ENCODE measurements around the gene NPHS1. TPM values are rescaled to one million over a fixed set of nuclear protein-coding genes. Genes with fewer than 3 reads are reported as not detected.

NPHS1 gene
- total RNA-seq, 4 donors from 2014 or later, result not detected

DNA sequence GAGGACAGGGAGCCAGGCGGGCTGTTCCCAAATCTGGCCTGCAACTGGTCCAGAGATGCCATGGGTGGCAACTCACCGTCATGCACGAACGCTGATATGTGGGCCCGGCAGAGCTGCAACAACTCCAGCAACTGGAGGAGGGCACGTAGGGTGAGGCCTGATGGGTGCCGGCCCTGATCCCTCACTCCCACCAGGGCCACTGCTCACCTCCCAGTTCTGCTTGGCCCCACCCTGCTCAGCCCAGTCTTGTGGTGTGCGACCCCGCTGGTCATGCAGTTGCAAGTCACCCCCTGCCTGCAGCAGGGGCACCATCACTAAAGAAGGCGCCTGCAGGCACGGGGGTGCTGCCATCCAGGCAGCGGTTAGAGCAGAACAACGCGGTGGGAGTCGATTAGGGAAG is 60.0 kb downstream of the NPHS1 start:
- no peak for TF ChIP-seq POLR2AphosphoS5 (IDR thresholded peaks at IDR 0.05)
- no peak for TF ChIP-seq EP300 (IDR thresholded peaks at IDR 0.05)
- TF ChIP-seq CTCF (IDR thresholded peaks at IDR 0.05), result no peak
- TF ChIP-seq POLR2A (IDR thresholded peaks at IDR 0.05), result no peak
- Histone ChIP-seq H3K9me3 (no peaks in the 10 kb centered on the region), H3K27ac (no peak overlapping the region), H3K27me3 (peaks cover 18% of the 10 kb centered on the region), H3K4me3 (no peak overlapping the region), H3K4me1 (peaks cover 5% of the 10 kb centered on the region), H3K36me3 (peaks cover 2% of the 10 kb centered on the region)
- no peak for DNase-seq (ENCODE audit: low spot score in 2 of 2)
- 74% methylated on average over 6 of the region's 15 CpGs for WGBS

DNA sequence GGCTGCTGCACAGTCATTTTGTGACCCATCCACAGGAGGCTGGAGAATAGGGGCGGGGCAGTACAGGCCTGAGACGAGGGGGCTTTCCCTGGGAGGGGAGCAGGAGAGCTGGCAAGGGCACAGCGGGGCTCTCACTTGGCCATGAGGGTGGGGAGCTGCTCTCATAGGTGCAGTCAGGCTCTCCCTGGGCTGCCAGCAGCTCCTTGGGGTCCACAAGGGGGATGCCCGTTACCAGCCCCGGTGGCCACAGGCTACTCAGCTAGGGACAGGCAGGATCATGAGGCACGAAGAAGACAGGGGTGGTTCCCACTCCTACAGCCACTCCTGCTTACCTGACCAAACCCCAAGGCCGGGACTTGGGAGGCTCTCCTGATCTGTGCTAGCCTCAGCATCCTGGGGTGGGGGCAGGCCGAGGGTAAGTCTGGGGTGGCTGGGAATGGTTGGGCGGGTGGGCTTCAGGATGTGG is 60.5 kb downstream of the NPHS1 start:
- Histone ChIP-seq H3K4me1 (peaks cover 5% of the 10 kb centered on the region), H3K27me3 (peaks cover 13% of the 10 kb centered on the region), H3K4me3 (no peak overlapping the region), H3K36me3 (peaks cover 3% of the 10 kb centered on the region), H3K27ac (no peak overlapping the region), H3K9me3 (no peaks in the 10 kb centered on the region)
- TF ChIP-seq EP300 (IDR thresholded peaks at IDR 0.05), result no peak
- no peak for TF ChIP-seq CTCF (IDR thresholded peaks at IDR 0.05)
- no peak for TF ChIP-seq POLR2A (IDR thresholded peaks at IDR 0.05)
- TF ChIP-seq POLR2AphosphoS5 (IDR thresholded peaks at IDR 0.05), result no peak
- peak in 1 of 2 donors; percentile 60 for DNase-seq (ENCODE audit: low spot score in 2 of 2)
- WGBS, result 96% methylated on average over 5 of the region's 9 CpGs

DNA sequence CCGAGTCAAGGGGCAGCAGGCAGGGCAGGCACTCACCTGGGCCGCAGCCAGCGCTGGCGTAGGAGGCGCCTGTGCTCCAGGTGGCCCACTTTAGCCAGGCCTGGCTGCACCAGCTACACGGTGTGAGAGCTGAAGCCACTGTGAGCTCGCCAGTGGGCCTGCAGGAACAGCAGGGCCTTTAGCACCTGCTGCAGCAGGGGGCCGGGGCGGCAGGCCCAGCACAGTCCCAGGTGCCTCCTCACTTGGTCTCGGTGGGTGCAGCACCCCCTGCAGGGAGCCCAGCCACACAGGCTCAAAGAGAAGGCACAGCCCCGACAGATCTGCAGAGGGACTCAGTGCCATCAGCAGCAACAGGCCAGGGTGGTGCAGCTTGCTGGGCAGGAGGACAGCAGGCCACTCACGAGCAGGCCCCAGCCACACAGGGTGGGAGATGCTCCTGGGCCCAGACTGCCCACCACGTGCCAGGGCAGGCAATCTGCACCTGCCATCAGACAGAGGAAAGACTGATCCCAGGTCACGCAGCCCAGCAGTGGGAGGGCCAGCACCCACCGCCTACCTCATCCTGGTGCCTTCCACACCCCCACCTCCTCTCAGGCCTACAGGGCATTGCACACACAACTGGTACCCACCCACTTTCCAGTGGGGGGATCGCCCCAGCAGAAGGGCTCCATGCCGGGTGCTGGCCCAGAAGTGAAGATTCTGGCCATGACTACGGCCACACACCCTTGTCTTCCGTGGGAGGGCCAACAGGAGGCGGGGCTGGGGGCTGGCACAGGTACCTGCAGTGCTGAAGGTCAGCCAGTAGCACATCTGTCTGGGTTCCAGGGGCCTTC is 61.1 kb downstream of the NPHS1 start:
- Histone ChIP-seq H3K27me3 (peaks cover 7% of the 10 kb centered on the region), H3K4me1 (peaks cover 5% of the 10 kb centered on the region), H3K9me3 (no peaks in the 10 kb centered on the region), H3K27ac (no peak overlapping the region), H3K4me3 (no peak overlapping the region), H3K36me3 (peaks cover 4% of the 10 kb centered on the region)
- TF ChIP-seq POLR2AphosphoS5 (IDR thresholded peaks at IDR 0.05) (no peak), CTCF (IDR thresholded peaks at IDR 0.05) (no peak), EP300 (IDR thresholded peaks at IDR 0.05) (no peak), POLR2A (IDR thresholded peaks at IDR 0.05) (no peak)
- peak in 1 of 2 donors; percentile 75 for DNase-seq (ENCODE audit: low spot score in 2 of 2)
- 66% methylated on average over 5 of the region's 20 CpGs for WGBS

GRCh38 chr19:35789978-35790944 is 62.0 kb downstream of the NPHS1 start:
- Histone ChIP-seq H3K27ac (no peak overlapping the region), H3K9me3 (no peaks in the 10 kb centered on the region), H3K4me1 (peaks cover 5% of the 10 kb centered on the region), H3K36me3 (peaks cover 10% of the 10 kb centered on the region), H3K27me3 (no peaks in the 10 kb centered on the region), H3K4me3 (no peak overlapping the region)
- TF ChIP-seq CTCF (IDR thresholded peaks at IDR 0.05) (no peak), EP300 (IDR thresholded peaks at IDR 0.05) (no peak), POLR2AphosphoS5 (IDR thresholded peaks at IDR 0.05) (no peak), POLR2A (IDR thresholded peaks at IDR 0.05) (no peak)
- DNase-seq (ENCODE audit: low spot score in 2 of 2), result peak in 1 of 2 donors; percentile 76
- 91% methylated on average over 9 of the region's 19 CpGs for WGBS
